K562 (cell line): ENCODE results near the gene SHISA7.

ENCODE experiments used
- ETV1 ChIP-seq: fragments of 450-650 bp; conservative IDR thresholded peaks from 2 replicates; pipeline ENCODE4 v1.6.1; 2016; ENCODE audit warnings: missing genetic modification characterization, control low read depth, low read depth, missing compliant biosample characterization
- FOXJ2 ChIP-seq: fragments of 200-800 bp; sonication (Bioruptor generic); IDR thresholded peaks from 2 replicates; pipeline ENCODE4 v1.6.1; 2016; ENCODE audit warnings: missing genetic modification characterization, missing compliant biosample characterization
- HNRNPH1 ChIP-seq: fragments of 200-400 bp; formaldehyde crosslinking; optimal IDR thresholded peaks from 2 replicates; pipeline ENCODE3; 2017; ENCODE audit warnings: low read depth, mild to moderate bottlenecking, low read length, moderate library complexity
- KDM5B ChIP-seq: fragments of 200-600 bp; sonication (generic); IDR thresholded peaks from 2 replicates; pipeline ENCODE4 v1.6.1; 2012; ENCODE audit warnings: low read depth, mild to moderate bottlenecking, moderate library complexity, low read length, control low read depth, inconsistent platforms; ENCODE audit not compliant: insufficient replicate concordance
- POLR2A ChIP-seq: fragments of 450-650 bp; conservative IDR thresholded peaks from 2 replicates; pipeline ENCODE4 v1.6.1; 2016
- POLR2AphosphoS5 ChIP-seq: IDR thresholded peaks from 2 replicates; pipeline ENCODE4 v1.6.1; 2011; ENCODE audit warnings: mild to moderate bottlenecking, low read depth, low read length, moderate library complexity; ENCODE audit not compliant: control insufficient read depth, insufficient read depth
- RCOR1 ChIP-seq, 2 experiments: IDR thresholded peaks; 2 replicates each; pipeline ENCODE4 v1.6.1; 2012; ENCODE audit warnings: low read depth in 2 of 2, low read length in 2 of 2, borderline replicate concordance in 1 of 2, improper control_type of control experiment in 1 of 2
- ZNF140 ChIP-seq: fragments of 250-450 bp; sonication (Bioruptor Pico); IDR thresholded peaks from 2 replicates; pipeline ENCODE4 v1.8.0; 2021; ENCODE audit warnings: moderate library complexity, mild to moderate bottlenecking, inconsistent platforms
- ZNF239 ChIP-seq: fragments of 250-450 bp; sonication (Bioruptor Pico); IDR thresholded peaks from 2 replicates; pipeline ENCODE4 v1.4.0; 2020; ENCODE audit warnings: mild to moderate bottlenecking
- ZNF316 ChIP-seq: fragments of 450-650 bp; IDR thresholded peaks from 2 replicates; pipeline ENCODE4 v1.6.1; 2016
- TF ChIP-seq, protein P1 (sequence below): sonication (generic); formaldehyde crosslinking; IDR thresholded peaks from 2 replicates; pipeline ENCODE4 v1.9.0; 2022; ENCODE audit warnings: mild to moderate bottlenecking, missing genetic modification reagents
- TF ChIP-seq, protein P2 (sequence below), 3 experiments: IDR thresholded peaks in 2 of 3; conservative IDR thresholded peaks in 1 of 3; 2 replicates each; pipeline ENCODE4 v1.5.1; 2011 to 2012; ENCODE audit warnings: low read length in 3 of 3, mild to moderate bottlenecking in 3 of 3, control low read depth in 2 of 3, improper control_type of control experiment in 1 of 3, inconsistent platforms in 1 of 3, low read depth in 1 of 3, mixed read lengths in 1 of 3, moderate library complexity in 1 of 3; ENCODE audit not compliant: insufficient read depth in 2 of 3

GRCh38 chr19:55459551-55459949 lies 16.4 kb upstream of the SHISA7 start:
- no peak for TF ChIP-seq ZNF140 (CRISPR knock-in tag)
- TF ChIP-seq, protein P1, sequence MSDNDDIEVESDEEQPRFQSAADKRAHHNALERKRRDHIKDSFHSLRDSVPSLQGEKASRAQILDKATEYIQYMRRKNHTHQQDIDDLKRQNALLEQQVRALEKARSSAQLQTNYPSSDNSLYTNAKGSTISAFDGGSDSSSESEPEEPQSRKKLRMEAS (CRISPR knock-in tag), result no peak
- no peak for TF ChIP-seq POLR2A
- no peak for TF ChIP-seq ZNF316
- no peak for TF ChIP-seq RCOR1 (IDR thresholded peaks at IDR 0.05; ENCODE audit: borderline replicate concordance in 1 of 2, low read depth in 2 of 2, low read length in 2 of 2)
- TF ChIP-seq ETV1 (tag), result no peak
- TF ChIP-seq ZNF239 (CRISPR knock-in tag), result no peak
- no peak for TF ChIP-seq POLR2AphosphoS5
- no peak for TF ChIP-seq FOXJ2 (tag)
- no peak for TF ChIP-seq HNRNPH1
- TF ChIP-seq, protein P2, sequence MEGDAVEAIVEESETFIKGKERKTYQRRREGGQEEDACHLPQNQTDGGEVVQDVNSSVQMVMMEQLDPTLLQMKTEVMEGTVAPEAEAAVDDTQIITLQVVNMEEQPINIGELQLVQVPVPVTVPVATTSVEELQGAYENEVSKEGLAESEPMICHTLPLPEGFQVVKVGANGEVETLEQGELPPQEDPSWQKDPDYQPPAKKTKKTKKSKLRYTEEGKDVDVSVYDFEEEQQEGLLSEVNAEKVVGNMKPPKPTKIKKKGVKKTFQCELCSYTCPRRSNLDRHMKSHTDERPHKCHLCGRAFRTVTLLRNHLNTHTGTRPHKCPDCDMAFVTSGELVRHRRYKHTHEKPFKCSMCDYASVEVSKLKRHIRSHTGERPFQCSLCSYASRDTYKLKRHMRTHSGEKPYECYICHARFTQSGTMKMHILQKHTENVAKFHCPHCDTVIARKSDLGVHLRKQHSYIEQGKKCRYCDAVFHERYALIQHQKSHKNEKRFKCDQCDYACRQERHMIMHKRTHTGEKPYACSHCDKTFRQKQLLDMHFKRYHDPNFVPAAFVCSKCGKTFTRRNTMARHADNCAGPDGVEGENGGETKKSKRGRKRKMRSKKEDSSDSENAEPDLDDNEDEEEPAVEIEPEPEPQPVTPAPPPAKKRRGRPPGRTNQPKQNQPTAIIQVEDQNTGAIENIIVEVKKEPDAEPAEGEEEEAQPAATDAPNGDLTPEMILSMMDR (IDR thresholded peaks at IDR 0.05 in 2 of 3, conservative IDR thresholded peaks at IDR 0.05 in 1 of 3; ENCODE audit: insufficient read depth in 2 of 3, low read depth in 1 of 3, low read length in 3 of 3), result no peak
- no peak for TF ChIP-seq KDM5B
